ENCODE measurements around the gene WDFY4. TPM values are rescaled to one million over a fixed set of nuclear protein-coding genes. Genes with fewer than 3 reads are reported as not detected.

Gene WDFY4
- total and polyA plus RNA-seq, 2 experiments from 2014 or later = 0.14 TPM; not detected in 1

DNA sequence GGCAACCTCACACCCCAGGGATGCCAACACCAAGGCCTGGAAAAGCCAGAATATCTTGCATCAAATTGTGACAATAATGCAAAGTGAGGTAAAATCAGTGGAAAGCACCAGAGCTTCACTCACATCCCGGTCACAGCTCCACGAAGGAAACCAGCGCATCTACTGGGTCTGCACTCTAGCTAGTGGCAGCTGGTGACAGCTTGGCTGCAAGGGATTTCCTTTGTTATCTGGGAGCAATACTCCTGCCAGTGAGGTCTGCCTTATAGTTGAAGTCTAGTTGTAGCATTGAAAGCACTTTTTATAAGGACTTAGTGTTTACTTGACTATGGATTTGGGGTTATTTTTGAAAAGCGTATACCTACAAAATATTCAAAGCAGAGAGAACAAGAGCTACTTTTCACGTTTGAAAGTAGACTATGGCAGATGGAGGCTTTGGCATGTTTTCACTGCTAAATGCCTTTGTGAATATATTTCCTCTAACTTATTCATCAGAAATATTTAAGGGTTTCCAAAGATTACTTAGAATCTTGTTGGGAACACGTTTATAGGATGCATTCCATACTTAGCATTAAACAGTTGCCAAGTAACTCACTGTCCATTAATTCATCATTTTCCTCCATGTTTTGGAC, 26.1 kb downstream of the WDFY4 start (continued):
- TF ChIP-seq, protein P1, sequence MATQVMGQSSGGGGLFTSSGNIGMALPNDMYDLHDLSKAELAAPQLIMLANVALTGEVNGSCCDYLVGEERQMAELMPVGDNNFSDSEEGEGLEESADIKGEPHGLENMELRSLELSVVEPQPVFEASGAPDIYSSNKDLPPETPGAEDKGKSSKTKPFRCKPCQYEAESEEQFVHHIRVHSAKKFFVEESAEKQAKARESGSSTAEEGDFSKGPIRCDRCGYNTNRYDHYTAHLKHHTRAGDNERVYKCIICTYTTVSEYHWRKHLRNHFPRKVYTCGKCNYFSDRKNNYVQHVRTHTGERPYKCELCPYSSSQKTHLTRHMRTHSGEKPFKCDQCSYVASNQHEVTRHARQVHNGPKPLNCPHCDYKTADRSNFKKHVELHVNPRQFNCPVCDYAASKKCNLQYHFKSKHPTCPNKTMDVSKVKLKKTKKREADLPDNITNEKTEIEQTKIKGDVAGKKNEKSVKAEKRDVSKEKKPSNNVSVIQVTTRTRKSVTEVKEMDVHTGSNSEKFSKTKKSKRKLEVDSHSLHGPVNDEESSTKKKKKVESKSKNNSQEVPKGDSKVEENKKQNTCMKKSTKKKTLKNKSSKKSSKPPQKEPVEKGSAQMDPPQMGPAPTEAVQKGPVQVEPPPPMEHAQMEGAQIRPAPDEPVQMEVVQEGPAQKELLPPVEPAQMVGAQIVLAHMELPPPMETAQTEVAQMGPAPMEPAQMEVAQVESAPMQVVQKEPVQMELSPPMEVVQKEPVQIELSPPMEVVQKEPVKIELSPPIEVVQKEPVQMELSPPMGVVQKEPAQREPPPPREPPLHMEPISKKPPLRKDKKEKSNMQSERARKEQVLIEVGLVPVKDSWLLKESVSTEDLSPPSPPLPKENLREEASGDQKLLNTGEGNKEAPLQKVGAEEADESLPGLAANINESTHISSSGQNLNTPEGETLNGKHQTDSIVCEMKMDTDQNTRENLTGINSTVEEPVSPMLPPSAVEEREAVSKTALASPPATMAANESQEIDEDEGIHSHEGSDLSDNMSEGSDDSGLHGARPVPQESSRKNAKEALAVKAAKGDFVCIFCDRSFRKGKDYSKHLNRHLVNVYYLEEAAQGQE (IDR thresholded peaks at IDR 0.05; ENCODE audit: unreplicated experiment) = no peak

DNA sequence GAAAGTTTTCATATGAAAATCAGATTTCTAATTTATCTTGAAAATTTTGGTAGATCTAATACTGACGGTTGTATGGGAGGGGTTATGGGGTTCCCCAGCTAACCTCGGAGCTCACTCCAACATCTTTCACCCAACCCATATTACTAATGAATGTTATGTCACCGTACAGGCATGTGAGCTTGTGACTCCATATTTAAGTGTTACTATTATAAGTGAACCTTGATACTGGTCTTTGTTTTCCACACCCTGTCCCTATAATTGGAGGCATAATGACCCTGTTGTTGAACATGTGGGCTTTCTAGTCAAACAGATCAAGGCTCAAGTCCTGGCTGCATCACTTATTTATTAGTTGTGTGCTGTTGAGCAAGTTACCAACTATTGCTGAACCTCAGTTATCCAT, 27.2 kb downstream of the WDFY4 start:
- H3K4me2 ChIP-seq = no peak overlapping the region
- H3K36me3 ChIP-seq (ENCODE audit: insufficient read depth) = no peaks in the 10 kb centered on the region
- Mint-ChIP-seq H3K27me3 (ENCODE audit: insufficient read depth, low read depth, poor library complexity) (peaks cover 2% of the 10 kb centered on the region), H3K4me1 (peaks cover 12% of the 10 kb centered on the region), H3K9me3 (no peaks in the 10 kb centered on the region), H3K36me3 (ENCODE audit: low read depth) (no peaks in the 10 kb centered on the region), H3K27ac (no peak overlapping the region), H3K4me3 (no peak overlapping the region)
- H3K4me3 ChIP-seq = no peak overlapping the region
- no peaks in the 10 kb centered on the region for H3F3A ChIP-seq (replicated peaks; ENCODE audit: low read depth)
- peaks cover 6% of the 10 kb centered on the region for H3K4me1 ChIP-seq (ENCODE audit: insufficient read depth)
- no peak overlapping the region for H3K27ac ChIP-seq (ENCODE audit: low read depth)
- no peak overlapping the region for H2AFZ ChIP-seq
- H3K9me2 ChIP-seq (ENCODE audit: insufficient read depth) = 0 out of 2 replicates have a peak, but pooled peaks cover 3% of the 10 kb centered on the region
- no peaks in the 10 kb centered on the region for H4K20me1 ChIP-seq (replicated peaks; ENCODE audit: insufficient read depth)
- H3K27me3 ChIP-seq (ENCODE audit: insufficient read depth) = no peaks in the 10 kb centered on the region
- no peaks in the 10 kb centered on the region for H3K79me2 ChIP-seq (replicated peaks; ENCODE audit: insufficient read depth)
- ATAC-seq (no peak), DNase-seq (ENCODE audit: low spot score) (no peak)
- no peak for TF ChIP-seq EZH2phosphoT487 (IDR thresholded peaks at IDR 0.05; ENCODE audit: unreplicated experiment)
- TF ChIP-seq, protein P2, sequence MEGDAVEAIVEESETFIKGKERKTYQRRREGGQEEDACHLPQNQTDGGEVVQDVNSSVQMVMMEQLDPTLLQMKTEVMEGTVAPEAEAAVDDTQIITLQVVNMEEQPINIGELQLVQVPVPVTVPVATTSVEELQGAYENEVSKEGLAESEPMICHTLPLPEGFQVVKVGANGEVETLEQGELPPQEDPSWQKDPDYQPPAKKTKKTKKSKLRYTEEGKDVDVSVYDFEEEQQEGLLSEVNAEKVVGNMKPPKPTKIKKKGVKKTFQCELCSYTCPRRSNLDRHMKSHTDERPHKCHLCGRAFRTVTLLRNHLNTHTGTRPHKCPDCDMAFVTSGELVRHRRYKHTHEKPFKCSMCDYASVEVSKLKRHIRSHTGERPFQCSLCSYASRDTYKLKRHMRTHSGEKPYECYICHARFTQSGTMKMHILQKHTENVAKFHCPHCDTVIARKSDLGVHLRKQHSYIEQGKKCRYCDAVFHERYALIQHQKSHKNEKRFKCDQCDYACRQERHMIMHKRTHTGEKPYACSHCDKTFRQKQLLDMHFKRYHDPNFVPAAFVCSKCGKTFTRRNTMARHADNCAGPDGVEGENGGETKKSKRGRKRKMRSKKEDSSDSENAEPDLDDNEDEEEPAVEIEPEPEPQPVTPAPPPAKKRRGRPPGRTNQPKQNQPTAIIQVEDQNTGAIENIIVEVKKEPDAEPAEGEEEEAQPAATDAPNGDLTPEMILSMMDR (conservative IDR thresholded peaks at IDR 0.05; ENCODE audit: low read depth in 2 of 2) = no peak
- TF ChIP-seq POLR2AphosphoS5 (IDR thresholded peaks at IDR 0.05; ENCODE audit: low read depth) = no peak
- TF ChIP-seq, protein P1 (IDR thresholded peaks at IDR 0.05; ENCODE audit: unreplicated experiment) = no peak
- TF ChIP-seq NANOG (IDR thresholded peaks at IDR 0.05; ENCODE audit: borderline replicate concordance) = no peak
- TF ChIP-seq, protein P3, sequence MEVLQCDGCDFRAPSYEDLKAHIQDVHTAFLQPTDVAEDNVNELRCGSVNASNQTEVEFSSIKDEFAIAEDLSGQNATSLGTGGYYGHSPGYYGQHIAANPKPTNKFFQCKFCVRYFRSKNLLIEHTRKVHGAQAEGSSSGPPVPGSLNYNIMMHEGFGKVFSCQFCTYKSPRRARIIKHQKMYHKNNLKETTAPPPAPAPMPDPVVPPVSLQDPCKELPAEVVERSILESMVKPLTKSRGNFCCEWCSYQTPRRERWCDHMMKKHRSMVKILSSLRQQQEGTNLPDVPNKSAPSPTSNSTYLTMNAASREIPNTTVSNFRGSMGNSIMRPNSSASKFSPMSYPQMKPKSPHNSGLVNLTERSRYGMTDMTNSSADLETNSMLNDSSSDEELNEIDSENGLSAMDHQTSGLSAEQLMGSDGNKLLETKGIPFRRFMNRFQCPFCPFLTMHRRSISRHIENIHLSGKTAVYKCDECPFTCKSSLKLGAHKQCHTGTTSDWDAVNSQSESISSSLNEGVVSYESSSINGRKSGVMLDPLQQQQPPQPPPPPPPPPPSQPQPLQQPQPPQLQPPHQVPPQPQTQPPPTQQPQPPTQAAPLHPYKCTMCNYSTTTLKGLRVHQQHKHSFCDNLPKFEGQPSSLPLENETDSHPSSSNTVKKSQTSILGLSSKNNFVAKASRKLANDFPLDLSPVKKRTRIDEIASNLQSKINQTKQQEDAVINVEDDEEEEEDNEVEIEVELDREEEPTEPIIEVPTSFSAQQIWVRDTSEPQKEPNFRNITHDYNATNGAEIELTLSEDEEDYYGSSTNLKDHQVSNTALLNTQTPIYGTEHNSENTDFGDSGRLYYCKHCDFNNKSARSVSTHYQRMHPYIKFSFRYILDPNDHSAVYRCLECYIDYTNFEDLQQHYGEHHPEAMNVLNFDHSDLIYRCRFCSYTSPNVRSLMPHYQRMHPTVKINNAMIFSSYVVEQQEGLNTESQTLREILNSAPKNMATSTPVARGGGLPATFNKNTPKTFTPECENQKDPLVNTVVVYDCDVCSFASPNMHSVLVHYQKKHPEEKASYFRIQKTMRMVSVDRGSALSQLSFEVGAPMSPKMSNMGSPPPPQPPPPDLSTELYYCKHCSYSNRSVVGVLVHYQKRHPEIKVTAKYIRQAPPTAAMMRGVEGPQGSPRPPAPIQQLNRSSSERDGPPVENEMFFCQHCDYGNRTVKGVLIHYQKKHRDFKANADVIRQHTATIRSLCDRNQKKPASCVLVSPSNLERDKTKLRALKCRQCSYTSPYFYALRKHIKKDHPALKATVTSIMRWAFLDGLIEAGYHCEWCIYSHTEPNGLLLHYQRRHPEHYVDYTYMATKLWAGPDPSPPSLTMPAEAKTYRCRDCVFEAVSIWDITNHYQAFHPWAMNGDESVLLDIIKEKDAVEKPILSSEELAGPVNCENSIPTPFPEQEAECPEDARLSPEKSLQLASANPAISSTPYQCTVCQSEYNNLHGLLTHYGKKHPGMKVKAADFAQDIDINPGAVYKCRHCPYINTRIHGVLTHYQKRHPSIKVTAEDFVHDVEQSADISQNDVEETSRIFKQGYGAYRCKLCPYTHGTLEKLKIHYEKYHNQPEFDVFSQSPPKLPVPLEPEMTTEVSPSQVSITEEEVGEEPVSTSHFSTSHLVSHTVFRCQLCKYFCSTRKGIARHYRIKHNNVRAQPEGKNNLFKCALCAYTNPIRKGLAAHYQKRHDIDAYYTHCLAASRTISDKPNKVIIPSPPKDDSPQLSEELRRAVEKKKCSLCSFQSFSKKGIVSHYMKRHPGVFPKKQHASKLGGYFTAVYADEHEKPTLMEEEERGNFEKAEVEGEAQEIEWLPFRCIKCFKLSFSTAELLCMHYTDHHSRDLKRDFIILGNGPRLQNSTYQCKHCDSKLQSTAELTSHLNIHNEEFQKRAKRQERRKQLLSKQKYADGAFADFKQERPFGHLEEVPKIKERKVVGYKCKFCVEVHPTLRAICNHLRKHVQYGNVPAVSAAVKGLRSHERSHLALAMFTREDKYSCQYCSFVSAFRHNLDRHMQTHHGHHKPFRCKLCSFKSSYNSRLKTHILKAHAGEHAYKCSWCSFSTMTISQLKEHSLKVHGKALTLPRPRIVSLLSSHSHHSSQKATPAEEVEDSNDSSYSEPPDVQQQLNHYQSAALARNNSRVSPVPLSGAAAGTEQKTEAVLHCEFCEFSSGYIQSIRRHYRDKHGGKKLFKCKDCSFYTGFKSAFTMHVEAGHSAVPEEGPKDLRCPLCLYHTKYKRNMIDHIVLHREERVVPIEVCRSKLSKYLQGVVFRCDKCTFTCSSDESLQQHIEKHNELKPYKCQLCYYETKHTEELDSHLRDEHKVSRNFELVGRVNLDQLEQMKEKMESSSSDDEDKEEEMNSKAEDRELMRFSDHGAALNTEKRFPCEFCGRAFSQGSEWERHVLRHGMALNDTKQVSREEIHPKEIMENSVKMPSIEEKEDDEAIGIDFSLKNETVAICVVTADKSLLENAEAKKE (CRISPR knock-in tag; IDR thresholded peaks at IDR 0.05) = no peak
